ENCODE measurements around the gene HNRNPLL.

HNRNPLL gene

GRCh38 chr2:38527338-38528007, 75.3 kb downstream of the HNRNPLL start:
- DNase-seq (ENCODE audit: low read depth): no peak

GRCh38 chr2:38526195-38526594, 76.5 kb downstream of the HNRNPLL start:
- DNase-seq (ENCODE audit: low read depth): no peak

GRCh38 chr2:38524580-38524979, 78.1 kb downstream of the HNRNPLL start:
- DNase-seq (ENCODE audit: low read depth): no peak

GRCh38 chr2:38523728-38524437, 78.8 kb downstream of the HNRNPLL start:
- DNase-seq (ENCODE audit: low read depth): no peak

GRCh38 chr2:38522754-38523349, 79.9 kb downstream of the HNRNPLL start:
- DNase-seq (ENCODE audit: low read depth): no peak

GRCh38 chr2:38521835-38522234, 80.9 kb downstream of the HNRNPLL start:
- DNase-seq (ENCODE audit: low read depth): no peak

- DNase-seq (ENCODE audit: low read depth): no peak
These were observed 85.4 kb downstream of the HNRNPLL start for GRCh38 chr2:38517284-38517683.

GRCh38 chr2:38516526-38516925, 86.2 kb downstream of the HNRNPLL start:
- DNase-seq (ENCODE audit: low read depth): no peak

- DNase-seq (ENCODE audit: low read depth): no peak
These were observed 86.6 kb downstream of the HNRNPLL start for GRCh38 chr2:38516122-38516521.

GRCh38 chr2:38515155-38516074, 87.3 kb downstream of the HNRNPLL start:
- DNase-seq (ENCODE audit: low read depth): no peak

- DNase-seq (ENCODE audit: low read depth): no peak
These were observed 88.0 kb downstream of the HNRNPLL start for GRCh38 chr2:38514603-38515154.

- DNase-seq (ENCODE audit: low read depth): no peak
These were observed 90.5 kb downstream of the HNRNPLL start for GRCh38 chr2:38512211-38512610.

Data from activated T-helper 9 cell treated with anti-CD3 and anti-CD28 coated beads, Interleukin-2, amount 50 U/mL, for 16 hours (primary cell).